Activated gamma-delta T cell treated with Interleukin-2 at 50 U/mL for 16 hours (primary cell): Measurements from ENCODE around the gene TSR3.

ENCODE experiments used
- DNase-seq: peaks from one replicate; pipeline ENCODE4 v3.0.0-alpha.2; 2020

The TSR3 gene

DNA sequence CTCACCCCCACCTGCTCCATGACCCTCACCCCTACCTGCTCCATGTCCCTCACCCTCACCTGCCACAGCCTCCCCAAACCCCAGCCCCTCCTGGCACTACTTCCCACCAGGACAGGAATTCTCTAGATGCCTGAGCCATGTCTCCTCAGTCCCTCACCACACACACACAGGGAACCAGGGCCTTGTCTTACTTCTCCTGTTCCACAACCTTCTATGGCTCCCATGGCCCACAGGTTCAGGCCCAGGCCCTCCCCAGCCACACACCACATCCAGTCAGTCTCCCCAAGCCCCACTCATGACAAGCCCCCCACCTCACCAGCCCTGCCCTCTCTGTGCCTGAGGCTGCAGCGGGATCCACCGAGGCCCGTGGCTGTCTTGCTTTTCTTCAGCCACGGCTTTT, 45.3 kb downstream of the TSR3 start:
- no peak for DNase-seq

DNA sequence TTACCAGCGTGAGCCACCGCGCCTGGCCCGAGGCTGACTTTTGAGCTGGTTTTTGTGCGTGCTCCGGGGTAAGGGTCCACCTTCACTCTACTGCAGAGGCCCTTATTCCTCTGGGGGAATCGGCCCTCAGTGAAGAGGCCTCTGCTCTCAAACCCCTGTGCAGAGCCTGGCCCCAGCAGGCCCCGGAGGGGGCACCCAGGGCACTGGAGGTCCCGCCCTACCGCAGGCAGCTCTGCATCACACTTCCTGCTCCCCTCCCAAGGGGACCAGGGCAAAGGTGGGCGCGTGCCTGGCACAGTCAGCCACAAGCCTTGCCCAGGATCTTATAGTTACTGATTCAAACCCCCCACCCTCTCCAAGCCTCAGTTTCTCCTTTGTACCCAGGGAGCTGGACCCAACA, 45.9 kb downstream of the TSR3 start:
- DNase-seq = no peak

DNA sequence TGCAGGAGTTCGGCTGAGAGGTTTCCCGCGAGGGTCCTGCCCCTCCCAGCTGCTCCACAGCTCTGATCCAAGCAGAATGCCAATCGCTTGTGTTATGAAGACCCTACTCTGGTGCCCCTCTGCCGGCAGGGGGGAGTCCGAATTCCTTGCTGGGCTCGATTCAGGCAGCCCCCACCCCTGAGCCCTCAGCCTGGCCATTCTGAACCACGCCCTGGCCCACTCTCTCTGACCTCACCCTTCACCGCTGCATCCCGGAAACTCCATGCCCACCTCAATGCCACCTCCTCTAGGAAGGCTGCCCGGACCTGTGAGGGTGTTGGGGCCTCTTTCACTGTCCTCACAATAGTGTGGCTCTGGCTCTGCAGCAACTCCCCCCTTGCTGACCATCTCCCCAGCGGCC, 50.1 kb downstream of the TSR3 start:
- no peak for DNase-seq

DNA sequence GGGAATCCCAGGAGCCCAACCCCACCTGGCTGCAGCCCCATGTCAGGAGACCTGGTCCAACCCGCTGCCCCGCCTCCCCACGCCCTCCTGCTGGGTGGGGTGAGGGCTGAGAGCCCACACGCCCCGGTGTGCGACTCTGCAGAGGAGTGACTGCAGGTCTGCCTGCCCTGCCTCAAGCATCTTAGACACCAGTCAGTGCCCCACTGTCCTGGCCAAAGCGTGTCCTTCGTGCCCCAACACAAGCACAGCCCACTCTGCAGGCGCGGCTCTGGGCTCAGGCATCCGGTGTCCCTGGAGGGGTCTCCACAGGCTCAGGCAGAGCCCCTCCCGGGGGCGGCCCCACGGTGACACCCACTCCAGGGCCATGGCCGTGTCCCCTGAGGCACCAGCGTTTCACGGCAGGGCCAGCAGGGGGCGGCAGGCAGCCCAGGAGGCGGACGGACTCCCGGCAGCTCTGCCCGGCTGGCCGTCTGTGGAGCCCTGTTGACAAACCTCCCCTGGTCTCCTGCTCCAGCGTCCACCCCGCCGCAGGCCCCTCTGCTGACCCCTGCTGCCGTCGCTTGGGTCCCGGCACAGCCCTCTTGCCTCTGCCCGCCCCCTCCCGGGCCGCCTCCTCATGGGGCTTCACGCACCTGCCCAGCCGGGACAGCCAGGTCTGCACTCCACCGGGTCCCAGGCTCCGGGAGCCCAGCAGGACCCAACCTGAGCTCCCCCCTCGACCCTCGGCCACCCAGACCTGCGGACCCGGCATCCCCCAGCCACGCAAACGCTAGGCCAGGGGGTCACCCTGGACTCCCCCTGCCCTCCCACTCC, 50.8 kb downstream of the TSR3 start:
- peak; percentile 74 for DNase-seq

DNA sequence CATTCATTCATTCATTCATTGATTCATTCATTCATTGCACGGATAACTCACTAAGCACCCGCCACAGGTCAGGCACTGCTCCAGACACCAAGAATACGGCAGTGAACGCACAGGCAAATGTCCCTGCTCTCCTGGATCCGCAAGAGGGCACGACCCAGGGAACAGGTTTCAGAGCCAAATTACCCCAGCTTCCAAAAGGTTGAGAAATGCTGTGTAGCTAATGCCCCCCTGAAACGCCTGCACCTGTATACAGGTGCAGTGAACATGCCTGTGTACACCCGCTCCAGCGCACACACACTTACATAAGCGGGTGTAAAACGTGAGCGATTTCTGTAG, 51.8 kb downstream of the TSR3 start:
- no peak for DNase-seq
